ENCODE results near the gene TBC1D19. TPM values are rescaled to one million over a fixed set of nuclear protein-coding genes. Genes with fewer than 3 reads are reported as not detected.

Gene TBC1D19
- total and polyA plus RNA-seq, 2 of the 4 experiments (the other 2 are of a cell fraction), result 9.9 to 17.6 TPM

- no peak for TF ChIP-seq RCOR1 (IDR thresholded peaks at IDR 0.05; ENCODE audit: insufficient replicate concordance, low read length)
These were observed 219.5 kb downstream of the TBC1D19 start (continued) for GRCh38 chr4:26803211-26803861.

GRCh38 chr4:26804451-26804850 lies 220.6 kb downstream of the TBC1D19 start:
- Histone ChIP-seq H2AK9ac (replicated peaks; ENCODE audit: low read depth, low read length, poor library complexity) (no peak overlapping the region), H3K27me3 (ENCODE audit: control insufficient read depth, insufficient read depth, low read length) (no peaks in the 10 kb centered on the region; the same call in 1 of the 2 replicates), H3K14ac (replicated peaks; ENCODE audit: low read depth, low read length) (no peak overlapping the region), H2BK15ac (ENCODE audit: low read depth, low read length) (no peak overlapping the region), H3K23ac (ENCODE audit: low read depth, low read length) (no peak overlapping the region), H2BK20ac (ENCODE audit: low read depth, low read length) (no peak overlapping the region), H4K20me1 (ENCODE audit: insufficient read depth, low read length) (no peaks in the 10 kb centered on the region), H3K9me3 (ENCODE audit: control insufficient read depth, insufficient read depth, low read length) (no peaks in the 10 kb centered on the region), H3K9me1 (ENCODE audit: insufficient read depth, low read length) (peaks cover 4% of the 10 kb centered on the region; the same call in 1 of the 2 replicates), H2AK5ac (ENCODE audit: low read depth, low read length) (no peak overlapping the region), H3K4me3 (ENCODE audit: insufficient read depth, low read depth, low read length) (no peak overlapping the region), H3K27ac (ENCODE audit: insufficient read depth, low read length) (no peak overlapping the region), H4K8ac (ENCODE audit: low read depth in 2 of 2, low read length in 2 of 2) (no peak overlapping the region), H3K56ac (ENCODE audit: extremely low read depth, insufficient read depth, low read length) (no peak overlapping the region), H2BK5ac (ENCODE audit: low read depth, low read length, poor library complexity, severe bottlenecking) (no peak overlapping the region), H3K4me1 (ENCODE audit: control insufficient read depth, insufficient read depth, low read length) (peaks cover 2% of the 10 kb centered on the region; the same call in 1 of the 2 replicates), H2AFZ (replicated peaks; ENCODE audit: low read length, poor library complexity) (no peak overlapping the region), H3K36me3 (ENCODE audit: control insufficient read depth, insufficient read depth, low read length) (no peaks in the 10 kb centered on the region), H4K5ac (ENCODE audit: low read depth, low read length) (no peak overlapping the region), H3K9ac (ENCODE audit: low read depth, low read length) (no peak overlapping the region), H3K79me1 (ENCODE audit: low read depth in 1 of 2, low read length in 2 of 2) (no peaks in the 10 kb centered on the region), H2BK120ac (ENCODE audit: low read depth, low read length) (no peak overlapping the region), H3K4ac (ENCODE audit: low read depth, low read length) (no peak overlapping the region), H3K18ac (ENCODE audit: low read depth, low read length) (no peak overlapping the region), H4K91ac (ENCODE audit: insufficient read depth, low read depth, low read length) (no peak overlapping the region), H3K4me2 (ENCODE audit: low read depth, low read length) (no peak overlapping the region)
- in situ Hi-C loops (cut with MboI; ENCODE audit: low sequenced_read_pairs) (no loop called here), intact Hi-C loops (cut with micrococcal nuclease) (no loop called here), dilution Hi-C loops (cut with HindIII; ENCODE audit: low sequenced_read_pairs, unreplicated experiment) (no loop called here)
- POLR2A ChIA-PET (ENCODE audit: unreplicated experiment), result no interaction called here
- no TSS peak for BruUV-seq (replicated peaks)
- DNase-seq (no peak), ATAC-seq (ENCODE audit: low read depth) (no peak)
- no peak for TF ChIP-seq RCOR1 (IDR thresholded peaks at IDR 0.05; ENCODE audit: insufficient replicate concordance, low read length)
- TF ChIP-seq CEBPB (IDR thresholded peaks at IDR 0.05; ENCODE audit: low read depth, low read length), result no peak
- TF ChIP-seq RFX5 (IDR thresholded peaks at IDR 0.05; ENCODE audit: low read depth, low read length), result no peak
- no peak for TF ChIP-seq CHD1 (IDR thresholded peaks at IDR 0.05; ENCODE audit: low read depth, low read length)
- TF ChIP-seq RAD21 (IDR thresholded peaks at IDR 0.05; ENCODE audit: low read length), result no peak
- no peak for TF ChIP-seq BHLHE40 (IDR thresholded peaks at IDR 0.05; ENCODE audit: low read depth, low read length)
- no peak for TF ChIP-seq SMC3 (IDR thresholded peaks at IDR 0.05; ENCODE audit: low read depth, low read length)
- TF ChIP-seq, protein P1, sequence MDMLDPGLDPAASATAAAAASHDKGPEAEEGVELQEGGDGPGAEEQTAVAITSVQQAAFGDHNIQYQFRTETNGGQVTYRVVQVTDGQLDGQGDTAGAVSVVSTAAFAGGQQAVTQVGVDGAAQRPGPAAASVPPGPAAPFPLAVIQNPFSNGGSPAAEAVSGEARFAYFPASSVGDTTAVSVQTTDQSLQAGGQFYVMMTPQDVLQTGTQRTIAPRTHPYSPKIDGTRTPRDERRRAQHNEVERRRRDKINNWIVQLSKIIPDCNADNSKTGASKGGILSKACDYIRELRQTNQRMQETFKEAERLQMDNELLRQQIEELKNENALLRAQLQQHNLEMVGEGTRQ (IDR thresholded peaks at IDR 0.05; ENCODE audit: low read depth, low read length), result no peak
- TF ChIP-seq MAFK (IDR thresholded peaks at IDR 0.05; ENCODE audit: low read depth, low read length), result no peak
- CTCF ChIA-PET, result no interaction called here
- WGBS, 2 experiments (ENCODE audit: extremely low coverage in 2 of 2, insufficient read length in 1 of 2), result 91% methylated on average over 19 of the region's 26 CpGs; no CpG with 5 or more reads in 1 of the 2 experiments

All from IMR-90 (cell line).